Erythroblast (primary cell): Measurements from ENCODE around the gene DSEL.
A peak's percentile ranks its signal among the peaks of the same experiment; 100 is the strongest.

Source experiments
- DNase-seq, 2 experiments: peaks; one replicate each; lab custom pipeline; 2025; lab: John Stamatoyannopoulos, UW
- GATA1 ChIP-seq: IDR thresholded peaks from 2 replicates; pipeline ENCODE4 v1.6.1; 2011; ENCODE audit warnings: low read depth, mild to moderate bottlenecking, control low read depth, low read length, moderate library complexity
- POLR2A ChIP-seq: IDR thresholded peaks from 2 replicates; pipeline ENCODE4 v1.6.1; 2011; ENCODE audit warnings: mild to moderate bottlenecking, low read length

Gene DSEL

DNA sequence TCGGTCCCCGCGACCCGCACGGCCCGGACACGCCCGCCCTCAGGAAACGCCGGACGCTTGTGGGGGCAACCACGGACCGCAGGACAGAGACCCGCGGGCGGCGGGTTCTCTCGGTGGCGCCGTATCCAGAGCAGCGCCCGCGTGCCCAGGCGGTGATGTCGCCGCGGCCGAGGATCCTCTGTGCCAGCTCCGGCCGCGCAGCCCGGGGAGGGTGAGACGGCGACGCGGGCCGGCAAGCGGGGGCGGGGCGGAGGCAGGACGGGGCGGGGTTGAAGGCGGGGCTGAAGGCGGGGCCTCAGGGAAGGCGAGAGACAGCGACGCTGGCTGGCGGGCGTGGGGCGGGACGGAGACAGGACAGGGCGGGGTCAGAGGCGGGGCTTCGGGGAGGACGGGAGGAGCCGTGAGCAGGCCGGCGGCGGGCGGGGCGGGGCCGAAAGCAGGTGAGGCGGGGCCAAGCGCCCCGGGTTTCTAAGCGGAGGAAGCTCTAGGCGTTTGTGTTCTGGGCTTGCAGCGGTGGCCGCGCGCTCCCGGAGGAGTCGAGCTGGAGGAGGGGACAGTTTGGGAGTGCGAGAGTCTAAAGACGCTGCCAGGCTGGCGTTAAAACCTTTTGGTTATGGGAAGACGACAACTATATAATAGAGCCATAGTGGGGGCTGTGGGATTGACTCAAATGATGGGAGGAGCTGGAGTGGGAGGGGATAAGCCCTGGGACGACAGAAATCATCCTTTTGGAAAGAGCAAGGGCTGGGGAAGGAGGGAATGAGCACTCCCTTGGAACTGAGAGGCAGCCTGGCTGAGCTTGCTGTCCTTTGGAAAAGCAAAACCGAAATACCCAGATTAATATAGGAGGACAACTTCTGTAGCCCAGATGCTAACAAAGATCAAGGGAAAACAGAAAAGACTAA is at the start of gene DSEL:
TSS of gene DSEL (minus strand) at position 182 of the 905 bp plus-strand sequence. CDS start 2,112 bp downstream, outside the sequence.
- DNase-seq, result peak; percentile 95 to 99
- TF ChIP-seq GATA1 (no peak), POLR2A (no peak)

DNA sequence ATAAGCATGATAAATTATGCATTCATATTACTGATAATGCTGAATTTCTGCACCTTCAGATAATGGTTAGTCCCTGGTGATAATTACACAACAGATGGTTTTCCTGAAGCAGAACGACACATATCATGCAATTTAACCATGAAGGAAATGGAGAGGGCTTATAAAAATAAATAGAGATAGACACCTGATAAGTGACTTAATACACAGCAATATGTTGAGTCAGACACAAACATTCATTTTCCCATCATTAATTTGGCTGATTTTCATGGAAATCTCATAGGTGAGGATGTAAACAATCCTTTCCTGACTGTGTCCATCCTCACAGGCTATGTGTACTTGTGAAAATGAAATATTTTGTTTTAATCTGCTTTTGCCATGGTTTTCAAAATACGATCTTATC is 36.9 kb upstream of the DSEL start:
- TF ChIP-seq GATA1 (no peak), POLR2A (no peak)
- no peak for DNase-seq

DNA sequence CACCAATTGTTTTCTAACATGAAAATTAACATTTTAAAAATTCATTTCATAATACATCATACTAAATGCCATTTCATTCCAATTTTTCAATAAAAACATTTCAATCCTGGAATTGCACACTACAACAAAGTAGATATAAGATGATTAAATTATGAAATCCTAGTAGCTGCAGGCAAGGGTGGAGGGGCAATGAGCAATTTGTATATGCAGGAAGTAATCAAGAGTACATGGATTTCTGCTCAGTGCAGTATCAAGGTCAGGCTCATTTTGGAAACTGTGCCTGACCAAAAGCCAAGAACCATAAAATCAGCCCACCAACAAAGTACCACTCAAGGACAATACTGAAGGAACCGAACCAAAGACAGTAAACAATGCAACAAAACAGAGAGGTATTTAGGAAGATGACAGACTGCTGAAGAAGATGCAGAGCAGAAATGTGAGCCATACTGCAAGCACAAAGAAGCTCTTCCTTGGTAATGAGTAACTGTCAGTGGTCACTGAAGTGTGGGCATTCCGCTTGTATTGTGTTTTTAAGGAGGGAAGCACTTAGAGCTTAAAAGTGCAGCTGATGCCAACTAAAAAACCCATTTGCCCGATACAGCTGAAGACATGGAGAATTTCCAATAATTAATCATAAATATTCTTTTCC is 34.5 kb upstream of the DSEL start:
- TF ChIP-seq GATA1 (no peak), POLR2A (no peak)
- no peak for DNase-seq

DNA sequence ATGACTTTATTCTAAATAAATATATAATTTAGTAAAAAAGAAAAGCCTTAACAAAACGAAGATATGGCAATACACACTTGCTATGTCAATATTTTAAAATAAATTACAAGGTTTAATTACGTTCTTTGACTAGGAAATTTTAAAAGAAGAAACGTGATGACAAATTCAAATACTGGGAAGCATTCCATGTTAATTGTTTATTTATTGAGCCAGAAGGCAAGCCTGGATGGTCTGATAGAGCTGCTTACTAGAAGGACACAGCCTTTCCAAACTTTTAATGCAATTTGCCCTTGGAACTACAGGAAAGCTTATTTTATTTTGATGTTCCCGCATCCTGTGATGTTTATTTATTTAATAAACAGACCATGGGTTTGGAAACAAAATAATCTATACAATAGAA is 33.4 kb upstream of the DSEL start:
- TF ChIP-seq POLR2A (no peak), GATA1 (no peak)
- no peak for DNase-seq

DNA sequence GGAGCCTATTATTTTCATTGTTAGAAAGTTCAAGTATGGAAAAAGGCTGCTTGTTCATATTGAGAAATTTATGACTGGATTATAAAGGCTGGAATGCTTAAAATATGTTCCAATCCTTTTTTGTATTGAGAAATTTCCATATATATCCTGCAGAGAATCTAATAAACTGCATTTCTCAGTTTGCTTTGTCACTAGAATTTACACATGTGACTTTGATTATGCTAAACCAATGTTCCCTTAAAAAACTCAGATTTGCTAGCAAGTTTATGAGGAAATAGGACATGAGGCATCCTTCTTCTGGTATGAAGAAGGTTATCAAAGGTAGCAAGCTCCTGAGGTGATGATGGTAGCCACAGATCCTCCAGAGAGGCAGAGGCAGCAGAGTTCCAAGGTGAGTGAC is 29.2 kb upstream of the DSEL start:
- TF ChIP-seq POLR2A (no peak), GATA1 (no peak)
- DNase-seq, result no peak

DNA sequence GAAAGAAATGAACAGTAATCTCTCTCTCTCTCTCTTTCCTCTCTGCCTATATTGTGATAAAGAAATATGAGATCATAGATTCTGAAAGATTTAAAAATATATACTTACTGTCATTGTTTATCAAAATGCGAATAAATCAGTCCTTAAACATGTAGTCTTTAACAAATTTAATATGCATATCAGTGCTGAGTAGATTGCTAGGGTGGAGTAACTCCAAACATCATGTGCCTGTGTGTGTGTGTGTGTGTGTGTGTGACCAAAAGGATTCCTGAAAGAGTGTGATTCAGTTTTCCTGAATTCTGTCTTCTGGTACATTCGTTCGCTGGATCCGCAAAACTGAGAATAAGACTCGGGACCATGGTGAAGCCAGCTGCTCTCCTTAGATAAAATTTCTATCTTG is 24.0 kb upstream of the DSEL start:
- DNase-seq, result no peak
- TF ChIP-seq GATA1 (no peak), POLR2A (no peak)

DNA sequence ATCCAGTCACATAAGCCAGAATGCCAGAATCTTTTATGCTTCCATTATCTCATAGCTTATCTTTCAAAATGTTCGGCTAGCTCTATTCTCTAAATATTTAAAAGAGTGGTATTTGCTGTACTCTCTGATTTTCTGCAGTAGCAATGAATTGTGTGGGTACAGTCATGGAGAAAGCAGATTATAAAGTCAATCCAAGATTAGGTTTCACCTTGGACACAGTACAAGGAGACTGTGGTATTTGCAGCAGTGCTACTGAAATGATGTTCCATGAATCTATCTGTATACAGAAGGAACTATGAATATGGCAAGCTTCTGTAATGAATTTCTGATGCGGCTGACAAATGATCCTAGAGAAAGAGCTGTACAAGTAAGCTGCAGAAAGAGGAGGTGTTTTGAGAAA is 15.4 kb upstream of the DSEL start:
- TF ChIP-seq GATA1, result no peak
- no peak for TF ChIP-seq POLR2A
- DNase-seq, result no peak

DNA sequence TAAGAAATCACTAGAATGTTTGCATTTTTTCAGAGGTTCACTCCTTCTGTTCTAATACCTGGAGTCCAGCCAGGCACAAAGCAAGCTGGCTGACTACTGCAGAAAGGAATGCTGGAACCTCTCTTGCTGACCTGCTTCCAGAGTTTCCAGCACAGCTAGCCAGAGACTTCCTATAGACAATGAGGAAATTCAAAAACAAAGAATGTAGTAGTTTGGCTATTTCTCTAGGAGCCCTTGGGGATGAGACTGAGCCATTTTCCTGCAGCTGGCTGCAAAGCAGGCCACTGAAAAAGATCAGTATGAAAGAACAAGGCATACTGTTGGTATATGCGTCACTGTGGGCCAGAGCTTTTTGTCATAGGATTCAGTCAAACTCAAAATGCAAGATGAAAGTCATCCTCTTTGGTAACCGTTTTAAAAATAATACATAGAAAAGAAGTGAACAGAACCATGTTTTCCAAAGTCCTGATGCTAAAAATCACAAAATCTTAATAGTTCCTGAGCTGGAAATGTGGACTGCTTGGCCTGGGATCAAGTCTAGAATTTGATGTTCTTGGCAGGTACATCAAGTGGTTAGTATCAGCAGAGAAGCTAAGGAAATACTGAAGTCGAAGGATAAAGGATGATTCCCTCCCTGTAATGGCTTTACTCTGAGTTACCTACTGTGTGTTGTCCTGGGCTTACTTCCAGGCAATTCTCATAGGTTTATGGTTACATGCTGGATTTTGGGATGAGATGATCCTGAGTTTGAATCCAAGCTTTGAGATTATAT is 9.0 kb upstream of the DSEL start:
- TF ChIP-seq POLR2A (no peak), GATA1 (no peak)
- DNase-seq, result no peak

DNA sequence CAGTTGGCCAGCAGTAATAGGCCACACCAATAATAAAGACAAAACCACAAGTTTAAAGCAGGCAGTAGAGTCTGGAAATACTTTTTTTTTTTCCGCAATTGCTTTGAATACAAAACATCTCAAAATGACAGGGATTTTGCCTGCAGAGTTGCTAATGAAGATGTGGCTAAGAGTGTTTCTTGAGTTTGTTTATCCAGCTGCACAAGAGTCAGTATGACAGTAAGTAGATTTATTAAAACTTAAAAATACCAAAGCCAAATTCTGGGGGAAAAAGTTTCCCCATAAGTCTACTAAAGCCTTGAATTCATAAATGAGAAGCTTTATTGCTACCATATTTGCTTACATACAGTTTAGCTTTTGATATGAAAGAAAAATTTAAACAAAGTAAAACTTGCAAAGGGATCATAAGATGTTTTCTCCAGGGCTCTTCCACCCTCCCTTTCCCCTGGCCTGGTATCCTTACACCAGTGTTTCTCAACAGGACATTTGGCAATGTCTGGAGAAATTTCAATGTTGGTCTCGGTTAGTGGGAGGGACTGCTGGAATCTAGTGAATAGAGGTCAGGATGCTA is 3.9 kb upstream of the DSEL start:
- no peak for TF ChIP-seq GATA1
- DNase-seq, result no peak

DNA sequence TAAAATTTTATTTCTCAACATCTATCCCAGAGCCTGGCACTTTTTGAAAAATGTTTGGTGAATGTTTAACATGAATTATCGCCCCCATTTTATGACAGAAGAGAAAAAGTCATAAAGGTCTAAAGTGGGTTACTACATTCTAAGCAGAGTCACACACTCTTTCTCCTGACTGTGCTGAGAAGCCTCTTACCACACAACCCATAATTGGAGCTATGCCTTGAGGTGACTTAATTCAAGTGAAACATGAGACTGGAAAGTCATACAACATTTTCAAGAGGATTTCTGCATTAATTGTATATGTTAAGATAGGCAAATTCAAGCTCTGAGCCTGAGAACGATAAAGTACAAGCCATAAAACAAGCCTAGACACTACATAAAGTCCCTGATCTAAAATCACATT is 3.1 kb upstream of the DSEL start:
- TF ChIP-seq GATA1 (no peak), POLR2A (no peak)
- no peak for DNase-seq

DNA sequence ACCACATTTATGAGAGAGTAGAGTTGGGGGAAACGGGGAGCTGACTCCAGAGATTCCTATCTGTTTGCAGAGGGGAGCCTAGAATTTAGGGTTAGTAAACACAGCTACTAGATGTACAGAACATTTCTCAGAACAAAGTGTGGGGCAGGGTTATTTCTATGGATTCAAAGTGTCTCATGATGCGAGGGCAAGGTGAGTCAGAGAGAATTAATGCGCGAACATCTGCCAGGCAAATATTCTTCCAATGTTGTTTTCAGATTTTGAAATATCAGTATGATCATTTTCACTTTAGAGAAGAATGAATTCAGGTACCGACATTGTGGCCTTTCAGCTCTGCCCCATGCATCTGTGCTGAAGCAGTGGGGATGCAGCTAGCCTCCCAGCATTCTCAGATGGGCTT is 2.0 kb upstream of the DSEL start:
- DNase-seq, result no peak
- TF ChIP-seq GATA1 (no peak), POLR2A (no peak)

DNA sequence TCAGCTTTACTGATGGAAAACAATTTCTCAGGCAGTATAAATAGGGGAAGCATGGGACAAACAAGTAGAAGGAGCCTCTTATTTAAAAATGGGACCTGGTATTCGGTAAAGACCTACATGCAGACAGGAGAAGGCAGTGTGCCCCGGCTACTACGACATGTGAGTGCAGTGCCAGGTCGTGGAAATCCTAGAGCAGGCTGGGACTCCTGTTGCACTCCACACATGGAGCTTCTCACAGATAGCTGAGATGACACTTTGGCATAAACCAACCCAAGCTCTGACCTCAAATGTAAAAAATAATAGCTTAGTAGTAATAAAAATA is 885 bp upstream of the DSEL start:
- peak; percentile 8 to 40 for DNase-seq
- TF ChIP-seq POLR2A, result no peak
- TF ChIP-seq GATA1, result no peak

DNA sequence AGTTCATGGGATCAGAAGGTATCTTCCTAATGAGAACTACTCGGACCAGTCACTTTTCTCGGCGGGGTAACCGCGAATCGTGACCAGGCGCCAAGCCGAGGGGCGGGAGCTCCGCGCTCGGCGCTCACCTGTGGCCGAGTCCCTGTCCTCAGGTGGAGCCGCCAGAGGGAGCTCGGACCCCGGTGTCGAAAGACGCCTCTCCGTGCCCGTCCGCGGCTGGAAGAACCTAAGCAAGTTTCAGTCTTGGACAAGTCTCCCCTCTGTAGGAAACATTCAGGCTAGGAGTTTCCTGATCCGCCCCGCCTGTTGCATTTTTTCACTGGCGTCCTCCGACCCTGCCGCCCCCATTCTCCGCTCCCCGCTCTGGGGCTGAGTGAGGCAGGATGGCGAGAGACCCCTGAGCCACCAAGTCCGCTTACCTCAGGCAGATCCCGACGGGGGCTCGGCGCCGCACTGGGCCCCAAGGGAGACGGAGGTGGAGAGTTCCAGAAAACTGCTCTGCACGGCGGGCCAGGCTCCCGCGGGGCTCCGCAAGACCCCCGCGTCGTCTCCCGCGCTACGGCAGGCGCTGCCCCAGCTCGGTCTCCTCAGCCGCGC is 480 bp downstream of the DSEL start:
- DNase-seq, result peak; percentile 67 to 82
- TF ChIP-seq GATA1 (no peak), POLR2A (no peak)
